Heart left ventricle (tissue), 16 donors: ENCODE measurements around the gene ACTBL2. TPM values are rescaled to one million over a fixed set of nuclear protein-coding genes. Genes with fewer than 3 reads are reported as not detected.
A peak's percentile ranks its signal among the peaks of the same experiment; 100 is the strongest.

ENCODE experiments used
- ATAC-seq, 4 donors: fragments of 200-7000 bp; cut with Tn5 transposase; one replicate each; pipeline ENCODE4 v1.9.1; 2020 to 2022; ENCODE audit warnings: moderate library complexity in 4 of 4, mild to moderate bottlenecking in 3 of 4, moderate number of reproducible peaks in 1 of 4
- DNase-seq, 5 donors: peaks; one replicate each; pipeline ENCODE4 v3.0.0-alpha.2; 2020
- H3K27ac ChIP-seq, 12 donors: fragments of 200-600 bp; sonication (generic) in 4 of 12; one replicate each; pipeline versions ENCODE4 v1.5.0 to v1.8.0; 2016 to 2022; ENCODE audit warnings: mild to moderate bottlenecking in 2 of 12
- H3K27me3 ChIP-seq, 9 donors: fragments of 200-600 bp; sonication (generic) in 2 of 9; one replicate each; pipeline versions ENCODE4 v1.5.1 to v1.8.0; 2016 to 2022; ENCODE audit warnings: mild to moderate bottlenecking in 3 of 9
- H3K36me3 ChIP-seq, 9 donors: fragments of 200-600 bp; sonication (generic) in 2 of 9; one replicate each; pipeline versions ENCODE4 v1.5.0 to v1.8.0; 2018 to 2022; ENCODE audit warnings: mild to moderate bottlenecking in 2 of 9
- H3K4me1 ChIP-seq, 12 donors: fragments of 200-600 bp; sonication (generic) in 4 of 12; one replicate each; pipeline versions ENCODE4 v1.5.0 to v1.8.0; 2016 to 2022; ENCODE audit warnings: mild to moderate bottlenecking in 3 of 12
- H3K4me3 ChIP-seq, 12 donors: fragments of 200-600 bp; sonication (generic) in 4 of 12; one replicate each; pipeline versions ENCODE4 v1.5.0 to v1.8.0; 2017 to 2022; ENCODE audit warnings: mild to moderate bottlenecking in 9 of 12, moderate library complexity in 4 of 12
- H3K9me3 ChIP-seq, 12 donors: fragments of 200-600 bp; sonication (generic) in 4 of 12; one replicate each; pipeline versions ENCODE4 v1.5.0 to v1.8.0; 2016 to 2022; ENCODE audit warnings: mild to moderate bottlenecking in 1 of 12
- CTCF ChIP-seq, 12 donors: fragments of 200-600 bp; sonication (generic) in 4 of 12; IDR thresholded peaks; one replicate each; pipeline versions ENCODE4 v1.5.0 to v1.8.0; 2018 to 2022; ENCODE audit warnings: antibody characterized with exemption in 12 of 12, mild to moderate bottlenecking in 5 of 12
- POLR2A ChIP-seq, 2 donors: fragments of 450-650 bp; IDR thresholded peaks; one replicate each; pipeline ENCODE4 v1.6.1; 2017; ENCODE audit warnings: antibody characterized with exemption in 2 of 2, mild to moderate bottlenecking in 2 of 2, moderate library complexity in 2 of 2
- WGBS, 4 donors: extraction: QIAGEN DNeasy Blood & Tissue Kit in 2 of 4; methylation state at CpG; one replicate each; pipeline versions ENCODE4 v1.1.5 to v1.1.7; 2013 to 2018; 5-methylcytosine and 5-hydroxymethylcytosine counted together
- intact Hi-C, 10 donors: fragments of 100-400 bp; cut with DNase I; formaldehyde crosslinking; loops; one replicate each; pipeline versions ENCODE4 v1.11.1 to v1.14.2; 2022
- polyA plus RNA-seq, 2 donors: library from polyadenylated mRNA; stranded (reverse); fragments of 200-250 nt; gene quantifications; one replicate each; pipeline ENCODE4 v1.2.3, GENCODE V29; 2013
- total RNA-seq, 9 donors: library from RNA; depleted of rRNA in 2 of 9; stranded (reverse); fragments of >200 nt in 2 of 9; fragmentation: NEBNext Ultra II Directional in 3 of 9; extraction: Animal tissue kit (Norgen Biotek cat#: 25700) in 3 of 9; gene quantifications; one replicate each; pipeline versions ENCODE4 v1.1.0 to v1.2.4, GENCODE V29; 2016 to 2023
- donor health status: ischemic (EF 13 %, LVEDD 7.1; RV severe dilation, severe dysfunction).
- donor health status: healthy with polysubstance abuse.
- donor health status: DM: no; HTN: yes; CAD: no.
- donor health status: DM: no; HTN: no; CAD: no.
- donor health status: ischemic (EF 25% LVEDD 6.9; RV normal size, moderate dysfunction).
- donor health status: ischemic (EF 25% LVEDD 5.7; RV mildly dilated, moderate dysfunction).
- donor health status: healthy.
- donor health status: DM: yes; HTN: yes; CAD: no.
- donor health status: ischemic (EF 35%, LVEDD 5.7; RV mildly dilated, moderate dysfunction).
- donor health status: nonischemic (EF 11% LVEDD 7.7; RV severe dilation, severe dysfunction).
- donor health status: DM: yes; HTN: yes; CAD: no.
- donor health status: PGD.
- donor health status: ischemic (EF 29% LVEDD 5.4; RV normal size, mild dysfunction).
- donor health status: nonischemic (EF 23%, LVEDD 6.1; RV moderate dilation, normal function).

The ACTBL2 gene
- total and polyA plus RNA-seq, 11 donors = 0.09 TPM; not detected in 10

- H3K27me3 ChIP-seq = no peaks in the 10 kb centered on the region
- no peaks in the 10 kb centered on the region for H3K9me3 ChIP-seq
- intact Hi-C loops = loop anchor here in 7 of 10 donors (2.0 to 10.0 kb wide), 7 partner anchors 192 to 968 kb away; partner anchors contain the start of gene PLK2 (in 3 of the 7)
- TF ChIP-seq CTCF (IDR thresholded peaks at IDR 0.05) = no peak
- no peak for TF ChIP-seq POLR2A (IDR thresholded peaks at IDR 0.05)
- peak; percentile 41 to 73 (median 67) for DNase-seq
- H3K36me3 ChIP-seq = no peaks in the 10 kb centered on the region
- peaks cover 0 to 29% (median 11%) of the 10 kb centered on the region in 12 donors for H3K4me1 ChIP-seq
- H3K4me3 ChIP-seq = no peak overlapping the region
- H3K27ac ChIP-seq = peak overlapping the region in 1 of 12 donors; percentile 30
- ATAC-seq = peak in 3 of 4 donors; percentile 77 to 88 (median 86)
- 51 to 60% (median 54%) methylated on average over 6 of the region's 6 CpGs for WGBS, 4 donors
Measured at GRCh38 chr5:57494104-57495098, 11.8 kb upstream of the ACTBL2 start.

- Histone ChIP-seq H3K9me3 (no peaks in the 10 kb centered on the region), H3K4me3 (no peak overlapping the region), H3K36me3 (no peaks in the 10 kb centered on the region), H3K4me1 (peaks cover 0 to 31% (median 11%) of the 10 kb centered on the region in 12 donors), H3K27ac (no peak overlapping the region), H3K27me3 (no peaks in the 10 kb centered on the region)
- WGBS, 4 donors = 55 to 79% (median 76%) methylated on average over 1 of the region's 1 CpG
- no peak for ATAC-seq
- intact Hi-C loops = loop anchor here in 3 of 10 donors (5.0 to 10.0 kb wide), 2 partner anchors 191 to 392 kb away; no protein-coding TSS in a partner anchor
- DNase-seq = no peak
- TF ChIP-seq CTCF (IDR thresholded peaks at IDR 0.05) = no peak
- no peak for TF ChIP-seq POLR2A (IDR thresholded peaks at IDR 0.05)
Measured at GRCh38 chr5:57493034-57493433, 10.4 kb upstream of the ACTBL2 start.

GRCh38 chr5:57492632-57493031, 10.0 kb upstream of the ACTBL2 start:
- H3K27me3 ChIP-seq = no peaks in the 10 kb centered on the region
- WGBS, 4 donors = 96 to 99% (median 97%) methylated on average over 3 of the region's 3 CpGs
- peaks cover 0 to 32% (median 12%) of the 10 kb centered on the region in 12 donors for H3K4me1 ChIP-seq
- ATAC-seq (no peak), DNase-seq (no peak)
- H3K9me3 ChIP-seq = no peaks in the 10 kb centered on the region
- H3K4me3 ChIP-seq = no peak overlapping the region
- H3K36me3 ChIP-seq = no peaks in the 10 kb centered on the region
- TF ChIP-seq POLR2A (IDR thresholded peaks at IDR 0.05) (no peak), CTCF (IDR thresholded peaks at IDR 0.05) (no peak)
- intact Hi-C loops = loop anchor here in 3 of 10 donors (5.0 to 10.0 kb wide), 2 partner anchors 190 to 392 kb away; no protein-coding TSS in a partner anchor
- no peak overlapping the region for H3K27ac ChIP-seq

GRCh38 chr5:57491369-57491965, 8.9 kb upstream of the ACTBL2 start:
- intact Hi-C loops = loop anchor here in 3 of 10 donors (5.0 to 10.0 kb wide), 2 partner anchors 189 to 393 kb away; no protein-coding TSS in a partner anchor
- Histone ChIP-seq H3K27ac (no peak overlapping the region), H3K4me1 (peaks cover 0 to 32% (median 12%) of the 10 kb centered on the region in 12 donors), H3K9me3 (no peaks in the 10 kb centered on the region), H3K27me3 (no peaks in the 10 kb centered on the region), H3K36me3 (no peaks in the 10 kb centered on the region), H3K4me3 (no peak overlapping the region)
- no peak for DNase-seq
- WGBS, 4 donors = 96 to 98% (median 97%) methylated on average over 5 of the region's 5 CpGs
- TF ChIP-seq CTCF (IDR thresholded peaks at IDR 0.05) (no peak), POLR2A (IDR thresholded peaks at IDR 0.05) (no peak)
- ATAC-seq = no peak
